Stimulated activated CD4-positive, alpha-beta T cell treated with anti-CD3 and anti-CD28 coated beads, Interleukin-15, amount 100 ng/mL, for 1 hour (primary cell): ENCODE results near the gene TIMM10B.
A peak's percentile ranks its signal among the peaks of the same experiment; 100 is the strongest.

Source experiments
- DNase-seq, 2 donors: peaks; one replicate each; pipeline ENCODE4 v3.0.0-alpha.2; 2020; ENCODE audit warnings: low read depth in 1 of 2, low spot score in 1 of 2

The TIMM10B gene

GRCh38 chr11:6481012-6481923 lies at the start of gene TIMM10B, which contains the start of gene ARFIP2:
TIMM10B (plus strand) TSS chr11:6481501; CDS start chr11:6481517, 16 bp downstream.
ARFIP2 (minus strand) TSS chr11:6481331; CDS start chr11:6480421, 910 bp downstream.
- peak; percentile 83 to 93 for DNase-seq

GRCh38 chr11:6431861-6432260 lies 49.4 kb upstream of the TIMM10B start:
- no peak for DNase-seq

- no peak for DNase-seq
Observed at GRCh38 chr11:6433998-6434660, 47.2 kb upstream of the TIMM10B start.

- DNase-seq: no peak
Observed at GRCh38 chr11:6437423-6437822, 43.9 kb upstream of the TIMM10B start.

GRCh38 chr11:6437993-6438392 lies 43.3 kb upstream of the TIMM10B start:
- DNase-seq: no peak

- no peak for DNase-seq
Observed at GRCh38 chr11:6438979-6439571, 42.2 kb upstream of the TIMM10B start.

- no peak for DNase-seq
Observed at GRCh38 chr11:6440906-6441358, 40.4 kb upstream of the TIMM10B start, which contains the start of gene HPX. HPX (minus strand) TSS chr11:6440987; CDS start chr11:6440963, 24 bp downstream.

- DNase-seq: no peak
Observed at GRCh38 chr11:6442441-6442840, 38.9 kb upstream of the TIMM10B start.

GRCh38 chr11:6443269-6444003 lies 37.9 kb upstream of the TIMM10B start:
- peak; percentile 13 to 25 for DNase-seq

GRCh38 chr11:6448574-6448973 lies 32.7 kb upstream of the TIMM10B start:
- DNase-seq: no peak

- DNase-seq: no peak
Observed at GRCh38 chr11:6452219-6452618, 29.1 kb upstream of the TIMM10B start.

- DNase-seq: no peak
Observed at GRCh38 chr11:6453152-6453551, 28.1 kb upstream of the TIMM10B start.

- DNase-seq: no peak
Observed at GRCh38 chr11:6455070-6455469, 26.2 kb upstream of the TIMM10B start.

- DNase-seq: no peak
Observed at GRCh38 chr11:6456361-6457073, 24.8 kb upstream of the TIMM10B start.

GRCh38 chr11:6457581-6458320 lies 23.6 kb upstream of the TIMM10B start:
- no peak for DNase-seq

GRCh38 chr11:6458352-6459098 lies 22.8 kb upstream of the TIMM10B start:
- no peak for DNase-seq

GRCh38 chr11:6459099-6459450 lies 22.2 kb upstream of the TIMM10B start:
- no peak for DNase-seq

- DNase-seq: no peak
Observed at GRCh38 chr11:6468712-6469495, 12.4 kb upstream of the TIMM10B start.
